Liver (tissue), 9 donors: Measurements from ENCODE around the gene P2RY12. TPM values are rescaled to one million over a fixed set of nuclear protein-coding genes. Genes with fewer than 3 reads are reported as not detected.

Source experiments
- DNase-seq: peaks from one replicate; pipeline ENCODE4 v3.0.0-alpha.2; 2017; ENCODE audit warnings: low spot score
- H3K27ac ChIP-seq, 2 donors: one replicate each; pipeline ENCODE4 v1.7.0; 2013; ENCODE audit warnings: inconsistent platforms in 2 of 2, low read length in 2 of 2, control low read depth in 1 of 2, low read depth in 1 of 2, mild to moderate bottlenecking in 1 of 2
- H3K27me3 ChIP-seq, 4 donors: one replicate each; pipeline versions ENCODE4 v1.6.1 to v1.7.0; 2013; ENCODE audit warnings: low read length in 3 of 4, inconsistent platforms in 1 of 4, mild to moderate bottlenecking in 1 of 4, moderate library complexity in 1 of 4; ENCODE audit not compliant: control insufficient read depth in 4 of 4, insufficient read depth in 4 of 4
- H3K36me3 ChIP-seq, 4 donors: one replicate each; pipeline versions ENCODE4 v1.6.1 to v1.7.0; 2013; ENCODE audit warnings: low read length in 3 of 4, mild to moderate bottlenecking in 3 of 4, low read depth in 1 of 4, moderate library complexity in 1 of 4; ENCODE audit not compliant: control insufficient read depth in 4 of 4, insufficient read depth in 3 of 4
- H3K4me1 ChIP-seq, 4 donors: one replicate each; pipeline versions ENCODE4 v1.6.1 to v1.7.0; 2013; ENCODE audit warnings: low read length in 3 of 4, mild to moderate bottlenecking in 3 of 4, moderate library complexity in 1 of 4; ENCODE audit not compliant: control insufficient read depth in 4 of 4, insufficient read depth in 4 of 4
- H3K4me3 ChIP-seq, 3 donors: one replicate each; pipeline versions ENCODE4 v1.6.1 to v1.7.0; 2013; ENCODE audit warnings: low read length in 3 of 3, control low read depth in 1 of 3, low read depth in 1 of 3, mild to moderate bottlenecking in 1 of 3
- H3K9ac ChIP-seq, 2 donors: one replicate each; pipeline ENCODE4 v1.7.0; 2013; ENCODE audit warnings: low read length in 2 of 2, mild to moderate bottlenecking in 2 of 2, moderate library complexity in 2 of 2, control low read depth in 1 of 2, low read depth in 1 of 2
- H3K9me3 ChIP-seq, 4 donors: one replicate each; pipeline versions ENCODE4 v1.6.1 to v1.7.0; 2013; ENCODE audit warnings: low read length in 3 of 4; ENCODE audit not compliant: control insufficient read depth in 4 of 4
- CTCF ChIP-seq: fragments of 150-350 bp; IDR thresholded peaks from 2 replicates; pipeline ENCODE4 v1.5.1; 2017; ENCODE audit warnings: improper control_type of control experiment, low read depth, low read length; ENCODE audit not compliant: missing input control
- EGR1 ChIP-seq, 2 donors: IDR thresholded peaks; 2 replicates each; pipeline ENCODE4 v1.6.1; 2016 to 2018; ENCODE audit warnings: antibody characterized with exemption in 2 of 2, low read depth in 2 of 2
- FOXA2 ChIP-seq: IDR thresholded peaks from 2 replicates; pipeline ENCODE4 v1.6.1; 2016; ENCODE audit warnings: antibody characterized with exemption
- GABPA ChIP-seq, 2 donors: IDR thresholded peaks in 1 of 2; conservative IDR thresholded peaks in 1 of 2; 2 replicates each; pipeline ENCODE4 v1.6.1; 2016; ENCODE audit warnings: antibody characterized with exemption in 2 of 2, mild to moderate bottlenecking in 1 of 2, moderate library complexity in 1 of 2
- HNF4A ChIP-seq, 2 donors: conservative IDR thresholded peaks; 2 replicates each; pipeline ENCODE4 v1.6.1; 2016; ENCODE audit warnings: antibody characterized with exemption in 2 of 2, mild to moderate bottlenecking in 2 of 2
- HNF4G ChIP-seq: IDR thresholded peaks from 2 replicates; pipeline ENCODE4 v1.6.1; 2016; ENCODE audit warnings: antibody characterized with exemption
- JUND ChIP-seq, 2 donors: IDR thresholded peaks; 2 replicates each; pipeline ENCODE4 v1.6.1; 2016; ENCODE audit warnings: antibody characterized with exemption in 2 of 2
- NR2F2 ChIP-seq: IDR thresholded peaks from 2 replicates; pipeline ENCODE4 v1.6.1; 2016; ENCODE audit warnings: antibody characterized with exemption
- RAD21 ChIP-seq, 2 donors: IDR thresholded peaks; 2 replicates each; pipeline ENCODE4 v1.6.1; 2016; ENCODE audit warnings: antibody characterized with exemption in 2 of 2, mild to moderate bottlenecking in 2 of 2
- REST ChIP-seq: IDR thresholded peaks from 2 replicates; pipeline ENCODE4 v1.6.1; 2016; ENCODE audit warnings: antibody characterized with exemption, mild to moderate bottlenecking
- SP1 ChIP-seq: IDR thresholded peaks from 2 replicates; pipeline ENCODE4 v1.6.1; 2018; ENCODE audit warnings: antibody characterized with exemption, mild to moderate bottlenecking
- YY1 ChIP-seq: IDR thresholded peaks from 2 replicates; pipeline ENCODE4 v1.6.1; 2016; ENCODE audit warnings: antibody characterized with exemption, mild to moderate bottlenecking
- WGBS: extraction: QIAGEN DNeasy Blood & Tissue Kit; methylation state at CpG from one replicate; pipeline ENCODE4 v1.1.7; 2013; 5-methylcytosine and 5-hydroxymethylcytosine counted together
- polyA plus RNA-seq, 2 donors: library from polyadenylated mRNA; stranded (reverse) in 1 of 2; unstranded in 1 of 2; fragments of 200-250 nt in 1 of 2; fragments of >200 nt in 1 of 2; fragmentation: Nextera tagmentation in 1 of 2; extraction: Ambion mirVana in 1 of 2; gene quantifications; one replicate each; pipeline versions ENCODE4 v1.2.1 to v1.2.3, GENCODE V29; 2013 to 2015
- total RNA-seq, 2 donors: library from RNA; depleted of rRNA; stranded (reverse); fragments of >200 nt; gene quantifications; one replicate each; pipeline ENCODE4 v1.2.3, GENCODE V29; 2014
- TF ChIP-seq, protein P1 (sequence below): IDR thresholded peaks from 2 replicates; pipeline ENCODE4 v1.6.1; 2016; ENCODE audit warnings: antibody characterized with exemption
- TF ChIP-seq, protein P2 (sequence below): IDR thresholded peaks from 2 replicates; pipeline ENCODE4 v1.6.1; 2016; ENCODE audit warnings: antibody characterized with exemption
- donor health status: healthy.
- donor health status: healthy.
- donor health status: healthy.
- donor health status: healthy.
- donor health status: healthy.

Gene P2RY12
- total and polyA plus RNA-seq, 4 donors = 0.43 to 2.8 (median 1.6) TPM

DNA sequence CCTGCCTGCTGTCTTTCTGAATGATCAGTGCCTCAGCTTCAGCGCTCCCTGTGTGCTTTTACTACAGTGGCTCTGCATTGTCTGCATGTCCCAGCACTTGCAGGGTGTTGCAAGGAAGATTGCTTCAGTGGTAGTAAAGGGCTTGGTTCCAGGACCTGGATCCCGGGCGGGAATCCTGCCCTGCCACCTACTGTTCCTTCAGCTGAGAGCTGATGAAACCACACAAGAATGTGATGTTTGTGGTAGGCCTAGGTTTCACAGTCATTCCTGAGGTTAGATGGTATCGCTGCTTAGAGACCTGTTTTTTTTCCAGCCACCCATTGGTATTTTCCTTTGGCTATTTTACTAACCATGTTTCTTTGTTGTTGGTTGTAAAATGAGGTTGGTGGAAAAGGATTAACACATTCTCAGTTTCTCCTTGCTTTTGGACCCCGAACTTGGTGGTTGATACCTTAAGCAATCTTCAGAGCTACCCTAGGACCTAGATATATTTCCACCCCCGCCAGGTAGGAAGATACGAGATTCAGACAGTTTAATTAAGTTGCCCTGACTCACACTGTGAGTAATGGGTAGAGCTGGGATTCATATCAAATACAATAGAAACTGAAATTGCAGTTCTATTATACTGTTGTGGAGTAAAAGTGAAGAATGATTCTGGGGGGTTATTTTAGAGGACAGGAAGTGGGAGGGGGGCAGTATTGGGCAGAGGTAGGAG, 79.3 kb downstream of the P2RY12 start:
- Histone ChIP-seq H3K4me1 (no peaks in the 10 kb centered on the region), H3K9me3 (no peaks in the 10 kb centered on the region), H3K36me3 (no peaks in the 10 kb centered on the region), H3K4me3 (no peak overlapping the region), H3K27ac (no peak overlapping the region), H3K9ac (no peak overlapping the region), H3K27me3 (no peaks in the 10 kb centered on the region)
- TF ChIP-seq SP1 (peak; percentile 26), NR2F2 (no peak), RAD21 (IDR thresholded peaks at IDR 0.05) (peak in 1 of 2 donors; percentile 38)
- 72% methylated on average over 7 of the region's 7 CpGs for WGBS
- no peak for DNase-seq

DNA sequence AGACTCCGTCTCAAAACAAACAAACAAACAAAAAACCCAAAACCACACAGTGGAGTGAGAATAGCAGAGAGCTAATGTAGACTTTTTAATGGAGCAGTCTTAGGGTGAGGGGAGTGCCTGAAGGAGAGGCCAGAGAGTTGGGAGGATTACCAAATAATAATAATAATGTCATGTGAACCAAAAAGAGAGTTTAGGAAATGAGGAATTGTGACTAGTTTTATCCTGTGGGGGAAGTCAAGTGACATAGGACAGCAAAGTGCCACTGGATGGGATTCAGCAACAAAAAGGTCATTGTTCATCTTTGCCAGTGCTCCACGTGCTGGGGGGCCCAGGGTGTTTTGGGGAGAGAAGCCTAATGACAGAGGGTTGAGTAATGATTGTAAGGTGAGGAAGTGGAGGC, 80.8 kb downstream of the P2RY12 start:
- Histone ChIP-seq H3K4me1 (no peaks in the 10 kb centered on the region), H3K27me3 (peaks cover 0 to 2% (median 0%) of the 10 kb centered on the region in 4 donors), H3K27ac (no peak overlapping the region), H3K9me3 (no peaks in the 10 kb centered on the region), H3K4me3 (no peak overlapping the region), H3K36me3 (no peaks in the 10 kb centered on the region), H3K9ac (no peak overlapping the region)
- no peak for DNase-seq
- WGBS = 67% methylated on average over 2 of the region's 2 CpGs
- TF ChIP-seq, protein P1, sequence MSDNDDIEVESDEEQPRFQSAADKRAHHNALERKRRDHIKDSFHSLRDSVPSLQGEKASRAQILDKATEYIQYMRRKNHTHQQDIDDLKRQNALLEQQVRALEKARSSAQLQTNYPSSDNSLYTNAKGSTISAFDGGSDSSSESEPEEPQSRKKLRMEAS = no peak
- TF ChIP-seq SP1 (no peak), JUND (IDR thresholded peaks at IDR 0.05) (no peak), GABPA (IDR thresholded peaks at IDR 0.05 in 1 of 2, conservative IDR thresholded peaks at IDR 0.05 in 1 of 2) (no peak), REST (no peak)

- Histone ChIP-seq H3K4me3 (no peak overlapping the region), H3K27me3 (peaks cover 0 to 2% (median 0%) of the 10 kb centered on the region in 4 donors), H3K9ac (no peak overlapping the region), H3K36me3 (no peaks in the 10 kb centered on the region), H3K4me1 (no peaks in the 10 kb centered on the region), H3K27ac (no peak overlapping the region), H3K9me3 (no peaks in the 10 kb centered on the region)
- TF ChIP-seq RAD21 (IDR thresholded peaks at IDR 0.05) (no peak), HNF4G (no peak), NR2F2 (no peak), SP1 (no peak), FOXA2 (no peak), HNF4A (conservative IDR thresholded peaks at IDR 0.05) (no peak), GABPA (IDR thresholded peaks at IDR 0.05 in 1 of 2, conservative IDR thresholded peaks at IDR 0.05 in 1 of 2) (no peak), REST (no peak), EGR1 (IDR thresholded peaks at IDR 0.05; ENCODE audit: low read depth in 2 of 2) (no peak), CTCF (no peak), YY1 (no peak)
- TF ChIP-seq, protein P1 = no peak
- TF ChIP-seq, protein P2, sequence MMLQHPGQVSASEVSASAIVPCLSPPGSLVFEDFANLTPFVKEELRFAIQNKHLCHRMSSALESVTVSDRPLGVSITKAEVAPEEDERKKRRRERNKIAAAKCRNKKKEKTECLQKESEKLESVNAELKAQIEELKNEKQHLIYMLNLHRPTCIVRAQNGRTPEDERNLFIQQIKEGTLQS = no peak
- DNase-seq = no peak
- WGBS = 89% methylated on average over 3 of the region's 3 CpGs
These were observed 82.8 kb downstream of the P2RY12 start for GRCh38 chr3:151301787-151302186.
